Nephron progenitor cell (in vitro differentiated cells): ENCODE results near the gene CACNA1H.

Experiments used
- DNase-seq: peaks from one replicate; pipeline ENCODE4 v3.0.0; 2021
- H3K27ac Mint-ChIP-seq: 2 replicates; pipeline ENCODE4 v1.8.0; 2021; ENCODE audit warnings: mild to moderate bottlenecking, moderate library complexity, mixed read lengths
- H3K27me3 Mint-ChIP-seq: 2 replicates; pipeline ENCODE4 v1.8.0; 2021; ENCODE audit warnings: mild to moderate bottlenecking, low read depth, mixed read lengths; ENCODE audit not compliant: poor library complexity
- H3K36me3 Mint-ChIP-seq: 2 replicates; pipeline ENCODE4 v1.8.0; 2021; ENCODE audit warnings: low read depth, mixed read lengths
- H3K4me1 Mint-ChIP-seq: 2 replicates; pipeline ENCODE4 v1.8.0; 2021; ENCODE audit warnings: mixed read lengths
- H3K4me3 Mint-ChIP-seq: 2 replicates; pipeline ENCODE4 v1.8.0; 2021; ENCODE audit warnings: mild to moderate bottlenecking, moderate library complexity, mixed read lengths
- H3K9me3 Mint-ChIP-seq: 2 replicates; pipeline ENCODE4 v1.8.0; 2021; ENCODE audit warnings: mild to moderate bottlenecking, moderate library complexity, mixed read lengths
- TF ChIP-seq, protein P1 (sequence below): fragments of 200-600 bp; sonication (generic); IDR thresholded peaks from 2 replicates; pipeline ENCODE4 v1.5.0; 2021; ENCODE audit warnings: antibody characterized with exemption

Gene CACNA1H

DNA sequence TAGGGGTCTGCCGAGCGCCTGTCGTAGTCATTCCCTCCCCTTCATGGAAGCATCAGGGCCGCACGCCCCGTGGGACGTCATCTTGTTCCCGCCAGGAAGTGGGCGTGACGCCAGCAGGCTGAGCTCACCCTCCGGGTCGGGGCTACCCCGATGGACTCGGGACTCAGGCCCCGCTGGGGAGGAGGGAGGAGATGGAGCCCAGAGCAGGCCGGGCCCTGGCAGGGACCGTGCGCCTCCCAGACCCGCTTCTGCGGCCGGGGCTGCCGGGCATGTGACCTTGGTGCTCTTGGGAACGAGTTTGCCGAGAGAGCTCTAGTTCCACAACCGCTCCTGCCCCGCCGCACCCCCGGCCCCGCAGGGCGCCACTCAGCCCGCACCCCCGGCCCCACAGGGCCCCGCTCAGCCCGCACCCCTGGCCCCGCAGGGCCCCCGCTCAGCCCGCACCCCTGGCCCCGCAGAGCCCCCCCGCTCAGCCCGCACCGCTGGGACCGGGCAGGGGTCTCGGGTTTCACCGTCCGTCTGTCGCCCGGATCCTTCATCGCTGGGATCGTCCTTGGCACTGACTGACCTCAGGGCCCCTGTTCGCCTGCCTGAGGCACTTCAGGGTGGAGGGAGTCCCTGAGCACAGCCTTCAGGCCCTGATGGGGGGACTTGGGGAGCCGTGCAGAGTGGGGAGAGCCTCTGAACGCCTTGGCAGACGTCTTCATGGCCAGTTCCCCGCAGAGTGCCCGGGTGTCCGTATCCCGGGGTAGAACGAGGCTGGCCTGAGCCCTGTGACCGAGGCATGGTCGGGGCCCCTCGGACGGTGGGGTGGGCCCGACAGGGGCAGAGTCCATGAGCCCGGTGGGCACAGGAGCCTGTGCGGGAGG, 5.8 kb downstream of the CACNA1H start:
- Mint-ChIP-seq H3K27ac (no peak overlapping the region), H3K4me3 (peak overlapping the region; percentile 74), H3K4me1 (peaks cover 38% of the 10 kb centered on the region), H3K36me3 (peaks cover 4% of the 10 kb centered on the region), H3K9me3 (no peaks in the 10 kb centered on the region), H3K27me3 (no peaks in the 10 kb centered on the region)
- peak; percentile 60 for DNase-seq
- TF ChIP-seq, protein P1, sequence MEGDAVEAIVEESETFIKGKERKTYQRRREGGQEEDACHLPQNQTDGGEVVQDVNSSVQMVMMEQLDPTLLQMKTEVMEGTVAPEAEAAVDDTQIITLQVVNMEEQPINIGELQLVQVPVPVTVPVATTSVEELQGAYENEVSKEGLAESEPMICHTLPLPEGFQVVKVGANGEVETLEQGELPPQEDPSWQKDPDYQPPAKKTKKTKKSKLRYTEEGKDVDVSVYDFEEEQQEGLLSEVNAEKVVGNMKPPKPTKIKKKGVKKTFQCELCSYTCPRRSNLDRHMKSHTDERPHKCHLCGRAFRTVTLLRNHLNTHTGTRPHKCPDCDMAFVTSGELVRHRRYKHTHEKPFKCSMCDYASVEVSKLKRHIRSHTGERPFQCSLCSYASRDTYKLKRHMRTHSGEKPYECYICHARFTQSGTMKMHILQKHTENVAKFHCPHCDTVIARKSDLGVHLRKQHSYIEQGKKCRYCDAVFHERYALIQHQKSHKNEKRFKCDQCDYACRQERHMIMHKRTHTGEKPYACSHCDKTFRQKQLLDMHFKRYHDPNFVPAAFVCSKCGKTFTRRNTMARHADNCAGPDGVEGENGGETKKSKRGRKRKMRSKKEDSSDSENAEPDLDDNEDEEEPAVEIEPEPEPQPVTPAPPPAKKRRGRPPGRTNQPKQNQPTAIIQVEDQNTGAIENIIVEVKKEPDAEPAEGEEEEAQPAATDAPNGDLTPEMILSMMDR: no peak

- TF ChIP-seq, protein P1: no peak
- Mint-ChIP-seq H3K4me3 (peak overlapping the region; percentile 74), H3K4me1 (peaks cover 40% of the 10 kb centered on the region), H3K27me3 (no peaks in the 10 kb centered on the region), H3K27ac (peak overlapping the region; percentile 99), H3K36me3 (peaks cover 4% of the 10 kb centered on the region), H3K9me3 (no peaks in the 10 kb centered on the region)
- DNase-seq: peak; percentile 48
Observed at GRCh38 chr16:1159325-1159972, 6.5 kb downstream of the CACNA1H start.

GRCh38 chr16:1159973-1160772, 7.3 kb downstream of the CACNA1H start:
- H3K9me3 Mint-ChIP-seq: no peaks in the 10 kb centered on the region
- DNase-seq: peak; percentile 93
- no peaks in the 10 kb centered on the region for H3K27me3 Mint-ChIP-seq
- H3K4me3 Mint-ChIP-seq: peak overlapping the region; percentile 74
- peak overlapping the region; percentile 99 for H3K27ac Mint-ChIP-seq
- TF ChIP-seq, protein P1: no peak
- H3K36me3 Mint-ChIP-seq: peaks cover 4% of the 10 kb centered on the region
- H3K4me1 Mint-ChIP-seq: peaks cover 43% of the 10 kb centered on the region

- no peak overlapping the region for H3K27ac Mint-ChIP-seq
- H3K4me3 Mint-ChIP-seq: peak overlapping the region; percentile 25
- H3K4me1 Mint-ChIP-seq: peaks cover 40% of the 10 kb centered on the region
- H3K36me3 Mint-ChIP-seq: peaks cover 4% of the 10 kb centered on the region
- no peaks in the 10 kb centered on the region for H3K9me3 Mint-ChIP-seq
- TF ChIP-seq, protein P1: no peak
- DNase-seq: no peak
- H3K27me3 Mint-ChIP-seq: no peaks in the 10 kb centered on the region
Observed at GRCh38 chr16:1160773-1161348, 8.0 kb downstream of the CACNA1H start.

DNA sequence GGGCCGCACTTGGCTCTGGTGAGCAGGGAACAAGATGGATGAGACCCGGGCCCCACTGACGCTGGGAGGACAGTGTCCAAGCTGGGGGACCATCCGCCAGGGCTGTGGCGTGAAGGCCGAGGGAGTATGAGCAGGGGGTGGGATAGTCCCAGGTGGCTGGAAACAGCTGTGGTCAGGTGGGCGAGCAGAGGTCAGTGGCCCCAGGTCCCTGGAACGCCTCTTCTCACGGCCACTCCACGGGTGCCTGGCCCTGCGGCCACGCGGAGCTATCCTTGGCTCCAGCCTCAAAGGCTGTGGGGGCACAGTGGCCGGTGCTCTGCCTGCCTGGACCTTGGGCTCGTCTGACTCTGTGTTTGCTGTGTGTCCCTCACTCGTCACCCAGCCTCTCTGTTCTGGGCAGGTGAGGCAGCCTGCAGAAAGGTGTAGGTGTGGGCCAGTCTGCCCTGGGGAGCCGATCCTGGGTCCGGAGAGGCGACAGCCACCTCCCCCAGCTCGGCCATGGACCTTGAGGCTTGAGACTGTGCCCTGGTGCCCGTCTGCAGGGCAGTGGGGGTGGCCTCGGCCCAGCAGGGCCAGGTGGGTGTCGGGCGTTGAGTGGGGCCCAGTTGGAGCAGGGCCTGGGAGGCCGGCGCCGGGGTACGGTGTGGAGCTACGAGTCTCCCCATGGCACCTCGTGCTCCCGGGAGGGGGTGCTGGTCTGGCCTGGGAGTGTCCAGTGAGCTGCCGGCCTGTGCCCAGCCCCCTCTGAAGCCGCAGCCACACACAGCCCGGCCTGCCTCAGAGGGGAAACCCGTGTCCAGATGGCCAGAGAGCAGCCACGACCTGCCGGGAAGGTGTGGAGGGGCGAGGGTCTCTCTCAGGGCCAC, 10.0 kb downstream of the CACNA1H start:
- peaks cover 54% of the 10 kb centered on the region for H3K4me1 Mint-ChIP-seq
- H3K4me3 Mint-ChIP-seq: no peak overlapping the region
- H3K27me3 Mint-ChIP-seq: peaks cover 6% of the 10 kb centered on the region
- TF ChIP-seq, protein P1: no peak
- no peak for DNase-seq
- H3K27ac Mint-ChIP-seq: no peak overlapping the region
- H3K9me3 Mint-ChIP-seq: no peaks in the 10 kb centered on the region
- peaks cover 8% of the 10 kb centered on the region for H3K36me3 Mint-ChIP-seq
